Measurements from ENCODE around the gene TTLL13.

Gene TTLL13

GRCh38 chr15:90212221-90213098 lies 36.9 kb upstream of the TTLL13 start:
- intact Hi-C loops (cut with DNase I; ENCODE audit: low total_unique reads): no loop called here
- no peak for DNase-seq
- H3K4me1 ChIP-seq: peaks cover 0 to 35% (median 14%) of the 10 kb centered on the region in 4 donors

GRCh38 chr15:90213122-90213817 lies 36.1 kb upstream of the TTLL13 start:
- Histone ChIP-seq H3K4me3 (no peak overlapping the region), H3K36me3 (peaks cover 0 to 25% (median 15%) of the 10 kb centered on the region in 3 donors), H3K9me3 (no peaks in the 10 kb centered on the region), H3K27ac (no peak overlapping the region), H3K27me3 (no peaks in the 10 kb centered on the region), H3K4me1 (peaks cover 0 to 35% (median 14%) of the 10 kb centered on the region in 4 donors)
- no peak for DNase-seq
- TF ChIP-seq CTCF (IDR thresholded peaks at IDR 0.05): no peak
- intact Hi-C loops (cut with DNase I; ENCODE audit: low total_unique reads): no loop called here

More at GRCh38 chr15:90212221-90213098, 36.9 kb upstream of the TTLL13 start:
- peaks cover 0 to 19% (median 6%) of the 10 kb centered on the region in 3 donors for H3K36me3 ChIP-seq
- H3K27me3 ChIP-seq: no peaks in the 10 kb centered on the region
- H3K27ac ChIP-seq: no peak overlapping the region
- TF ChIP-seq CTCF (IDR thresholded peaks at IDR 0.05): no peak
- no peaks in the 10 kb centered on the region for H3K9me3 ChIP-seq
- no peak overlapping the region for H3K4me3 ChIP-seq

GRCh38 chr15:90213818-90214204 lies 35.5 kb upstream of the TTLL13 start:
- Histone ChIP-seq H3K27ac (no peak overlapping the region), H3K27me3 (no peaks in the 10 kb centered on the region), H3K4me1 (peaks cover 0 to 35% (median 14%) of the 10 kb centered on the region in 4 donors), H3K9me3 (no peaks in the 10 kb centered on the region), H3K36me3 (peaks cover 0 to 31% (median 15%) of the 10 kb centered on the region in 3 donors), H3K4me3 (no peak overlapping the region)
- intact Hi-C loops (cut with DNase I; ENCODE audit: low total_unique reads): no loop called here
- no peak for DNase-seq
- TF ChIP-seq CTCF (IDR thresholded peaks at IDR 0.05): no peak

- Histone ChIP-seq H3K9me3 (no peaks in the 10 kb centered on the region), H3K4me3 (no peak overlapping the region), H3K36me3 (peaks cover 0 to 31% (median 15%) of the 10 kb centered on the region in 3 donors), H3K4me1 (peaks cover 0 to 35% (median 14%) of the 10 kb centered on the region in 4 donors), H3K27ac (no peak overlapping the region), H3K27me3 (no peaks in the 10 kb centered on the region)
- intact Hi-C loops (cut with DNase I; ENCODE audit: low total_unique reads): no loop called here
- no peak for TF ChIP-seq CTCF (IDR thresholded peaks at IDR 0.05)
- no peak for DNase-seq
These were observed 34.7 kb upstream of the TTLL13 start for GRCh38 chr15:90214553-90215196.

- Histone ChIP-seq H3K36me3 (peaks cover 0 to 46% (median 15%) of the 10 kb centered on the region in 3 donors), H3K4me3 (no peak overlapping the region), H3K4me1 (peaks cover 0 to 18% (median 14%) of the 10 kb centered on the region in 4 donors), H3K27ac (no peak overlapping the region), H3K27me3 (no peaks in the 10 kb centered on the region), H3K9me3 (no peaks in the 10 kb centered on the region)
- no peak for TF ChIP-seq CTCF (IDR thresholded peaks at IDR 0.05)
- no peak for DNase-seq
- intact Hi-C loops (cut with DNase I; ENCODE audit: low total_unique reads): no loop called here
These were observed 31.5 kb upstream of the TTLL13 start for GRCh38 chr15:90217671-90218394.
